H1 (cell line): Measurements from ENCODE around the gene CYP1B1. TPM values are rescaled to one million over a fixed set of nuclear protein-coding genes. Genes with fewer than 3 reads are reported as not detected.

ENCODE experiments used
- CTCF ChIA-PET: fragments of 300-600 bp; sonication (Branson Sonifier 250); formaldehyde crosslinking; loops from one replicate; lab custom pipeline; 2021; ENCODE audit not compliant: partially characterized antibody; lab: Charles Lee
- POLR2A ChIA-PET: fragments of 300-600 bp; sonication (Branson Sonifier 250); formaldehyde crosslinking; loops from one replicate; lab custom pipeline; 2021; ENCODE audit warnings: inconsistent platforms; ENCODE audit not compliant: partially characterized antibody; lab: Charles Lee
- DNase-seq, 2 experiments: peaks; one replicate each; pipeline versions ENCODE4 v3.0.0 to v3.0.0-alpha.2; 2010 to 2022; ENCODE audit warnings: low spot score in 2 of 2, low read depth in 1 of 2, mixed read lengths in 1 of 2
- FAIRE-seq: peaks from 2 replicates; lab custom pipeline; 2011; peaks lifted over from hg19 to GRCh38; lab: Jason Lieb, UNC
- H2AFZ ChIP-seq: 2 replicates; pipeline ENCODE4 v1.8.1; 2012; ENCODE audit warnings: low read length, inconsistent platforms
- H2AK5ac ChIP-seq: 2 replicates; pipeline ENCODE4 v1.6.1; 2013; ENCODE audit warnings: low read depth, low read length
- H2BK120ac ChIP-seq: replicated peaks from 2 replicates; pipeline ENCODE3; 2013; ENCODE audit warnings: low read depth, low read length, inconsistent platforms
- H2BK12ac ChIP-seq: 2 replicates; pipeline ENCODE4 v1.6.1; 2013; ENCODE audit warnings: low read depth, low read length
- H2BK15ac ChIP-seq: 2 replicates; pipeline ENCODE4 v1.6.1; 2013; ENCODE audit warnings: low read length
- H2BK20ac ChIP-seq: 2 replicates; pipeline ENCODE4 v1.6.1; 2013; ENCODE audit warnings: low read length
- H2BK5ac ChIP-seq: 2 replicates; pipeline ENCODE4 v1.6.1; 2013; ENCODE audit warnings: low read depth, low read length
- H3K14ac ChIP-seq: 2 replicates; pipeline ENCODE4 v1.6.1; 2013; ENCODE audit warnings: inconsistent platforms; ENCODE audit not compliant: insufficient read length
- H3K18ac ChIP-seq: 2 replicates; pipeline ENCODE4 v1.6.1; 2013; ENCODE audit warnings: low read length; ENCODE audit errors: extremely low read depth
- H3K23ac ChIP-seq: 2 replicates; pipeline ENCODE4 v1.6.1; 2013; ENCODE audit warnings: inconsistent platforms; ENCODE audit not compliant: insufficient read length
- H3K23me2 ChIP-seq: 2 replicates; pipeline ENCODE4 v1.6.1; 2013; ENCODE audit warnings: low read depth, low read length
- H3K27ac ChIP-seq: 2 replicates; pipeline ENCODE4 v1.6.1; 2011; ENCODE audit warnings: low read depth, low read length, inconsistent platforms
- H3K27me3 ChIP-seq, 4 experiments: replicated peaks in 1 of 4; 1 replicate in 1 of 4; 2 replicates in 3 of 4; pipeline versions ENCODE4 v1.6.1 to v1.8.1; 2011 to 2013; ENCODE audit warnings: low read length in 3 of 4, mild to moderate bottlenecking in 3 of 4, inconsistent platforms in 2 of 4, mixed read lengths in 2 of 4, moderate library complexity in 1 of 4; ENCODE audit not compliant: control insufficient read depth in 3 of 4, insufficient read depth in 3 of 4; ENCODE audit errors: extremely low read depth in 1 of 4
- H3K36me3 ChIP-seq, 4 experiments: 2 replicates each; pipeline versions ENCODE4 v1.6.1 to v1.8.1; 2011 to 2013; ENCODE audit warnings: mild to moderate bottlenecking in 4 of 4, low read length in 3 of 4, moderate library complexity in 2 of 4, control low read depth in 1 of 4, inconsistent platforms in 1 of 4; ENCODE audit not compliant: insufficient read depth in 4 of 4, control insufficient read depth in 2 of 4
- H3K4ac ChIP-seq: replicated peaks from 2 replicates; pipeline ENCODE3; 2013; ENCODE audit warnings: low read length, low read depth, mixed read lengths, inconsistent platforms; ENCODE audit not compliant: insufficient read length
- H3K4me1 ChIP-seq, 4 experiments: replicated peaks in 1 of 4; 1 replicate in 1 of 4; 2 replicates in 3 of 4; pipeline versions ENCODE4 v1.6.1 to v1.8.1; 2011 to 2013; ENCODE audit warnings: low read length in 3 of 4, inconsistent platforms in 2 of 4, mixed read lengths in 1 of 4; ENCODE audit not compliant: insufficient read depth in 4 of 4, control insufficient read depth in 3 of 4
- H3K4me2 ChIP-seq, 2 experiments: 2 replicates each; pipeline versions ENCODE4 v1.6.1 to v1.8.1; 2011 to 2013; ENCODE audit warnings: low read depth in 2 of 2, low read length in 2 of 2, control low read depth in 1 of 2, inconsistent platforms in 1 of 2, mild to moderate bottlenecking in 1 of 2; ENCODE audit not compliant: insufficient read depth in 1 of 2
- H3K4me3 ChIP-seq, 4 experiments: fragments of 200-600, 300-600 bp in 1 of 4; sonication (generic), shearing (Covaris generic), sonication (Bioruptor Twin) in 1 of 4; 2 replicates each; pipeline versions ENCODE4 v1.5.1 to v1.8.1; 2011 to 2016; ENCODE audit warnings: low read length in 4 of 4, low read depth in 3 of 4, control low read depth in 2 of 4, inconsistent platforms in 2 of 4, mild to moderate bottlenecking in 2 of 4, mixed read lengths in 1 of 4, moderate library complexity in 1 of 4; ENCODE audit not compliant: insufficient read depth in 2 of 4; ENCODE audit errors: extremely low read depth in 1 of 4
- H3K56ac ChIP-seq: replicated peaks from 2 replicates; pipeline ENCODE3; 2013; ENCODE audit warnings: low read depth, mild to moderate bottlenecking, mixed read lengths, low read length, inconsistent platforms; ENCODE audit not compliant: insufficient read length
- H3K79me1 ChIP-seq: 2 replicates; pipeline ENCODE4 v1.6.1; 2013; ENCODE audit warnings: low read depth, low read length, control low read depth
- H3K79me2 ChIP-seq, 2 experiments: 2 replicates each; pipeline versions ENCODE4 v1.6.1 to v1.8.1; 2012 to 2013; ENCODE audit warnings: low read length in 2 of 2, mild to moderate bottlenecking in 2 of 2, inconsistent platforms in 1 of 2; ENCODE audit not compliant: insufficient read depth in 2 of 2, control insufficient read depth in 1 of 2
- H3K9ac ChIP-seq, 4 experiments: replicated peaks in 1 of 4; 1 replicate in 1 of 4; 2 replicates in 3 of 4; pipeline versions ENCODE4 v1.6.1 to v1.8.1; 2011 to 2013; ENCODE audit warnings: low read depth in 3 of 4, low read length in 3 of 4, control low read depth in 2 of 4, mild to moderate bottlenecking in 2 of 4, moderate library complexity in 2 of 4, inconsistent platforms in 1 of 4; ENCODE audit errors: extremely low read depth in 1 of 4
- H3K9me3 ChIP-seq, 2 experiments: 2 replicates each; pipeline versions ENCODE4 v1.6.1 to v1.8.1; 2012 to 2013; ENCODE audit warnings: mild to moderate bottlenecking in 2 of 2, moderate library complexity in 2 of 2, control low read depth in 1 of 2, inconsistent platforms in 1 of 2, low read depth in 1 of 2, low read length in 1 of 2, mixed read lengths in 1 of 2; ENCODE audit not compliant: insufficient read depth in 2 of 2
- H4K20me1 ChIP-seq, 2 experiments: replicated peaks in 1 of 2; 2 replicates each; pipeline versions ENCODE3 to v1.8.1; 2011 to 2013; ENCODE audit warnings: inconsistent platforms in 2 of 2, low read length in 2 of 2, mild to moderate bottlenecking in 1 of 2; ENCODE audit not compliant: insufficient read depth in 2 of 2, control insufficient read depth in 1 of 2
- H4K5ac ChIP-seq: 2 replicates; pipeline ENCODE4 v1.6.1; 2013; ENCODE audit warnings: low read length, low read depth, mixed read lengths, inconsistent platforms; ENCODE audit not compliant: insufficient read length
- H4K8ac ChIP-seq: 2 replicates; pipeline ENCODE4 v1.8.0; 2013; ENCODE audit warnings: mild to moderate bottlenecking, moderate library complexity, low read length, inconsistent platforms; ENCODE audit not compliant: insufficient read depth; ENCODE audit errors: extremely low read depth
- H4K91ac ChIP-seq: replicated peaks from 2 replicates; pipeline ENCODE3; 2013; ENCODE audit warnings: low read length, mixed read lengths, inconsistent platforms; ENCODE audit not compliant: insufficient read length
- BCL11A ChIP-seq, 2 experiments: IDR thresholded peaks; one replicate each; pipeline ENCODE4 v1.6.1; 2011; ENCODE audit warnings: low read depth in 2 of 2, low read length in 2 of 2, mild to moderate bottlenecking in 2 of 2
- WGBS, 2 experiments: shearing (Covaris generic) in 1 of 2; methylation state at CpG; one replicate each; pipeline versions ENCODE4 v1.1.6 to v1.1.7; 2013 to 2015; ENCODE audit warnings: low lambda C conversion rate in 2 of 2, mixed read lengths in 2 of 2, inconsistent platforms in 1 of 2, low coverage in 1 of 2, missing lambda C conversion rate in 1 of 2; ENCODE audit not compliant: insufficient replicate concordance in 2 of 2, insufficient coverage in 1 of 2, insufficient read length in 1 of 2; ENCODE audit errors: extremely low coverage in 1 of 2, missing lambda C conversion rate in 1 of 2; 5-methylcytosine and 5-hydroxymethylcytosine counted together
- polyA plus RNA-seq, 7 experiments: library from polyadenylated mRNA; depleted of rRNA in 3 of 7; stranded (reverse) in 5 of 7; unstranded in 2 of 7; fragments of >200 nt in 5 of 7; fragments of 200-250 nt in 2 of 7; gene quantifications; 1 replicate in 5 of 7; 2 replicates in 1 of 7; 4 replicates in 1 of 7; pipeline versions ENCODE4 v1.2.1 to v1.2.3, GENCODE V29; 2011 to 2013; ENCODE audit warnings: missing spikeins in 2 of 7, mixed read lengths in 2 of 7
- total RNA-seq: library from RNA; stranded (reverse); fragmentation: NEBNext Ultra II Directional; extraction: Animal tissue kit (Norgen Biotek cat#: 25700); gene quantifications from 2 replicates; pipeline ENCODE4 v1.2.1, GENCODE V29; 2021

CYP1B1 gene
- total and polyA plus RNA-seq, 2 of the 8 experiments (the other 6 are each of a cell fraction or from before 2014, with no cell fraction given): 1.3 to 5.7 TPM

- DNase-seq (no peak), FAIRE-seq (no peak)
- Histone ChIP-seq H2BK15ac (no peak overlapping the region), H3K56ac (no peak overlapping the region), H3K79me1 (no peaks in the 10 kb centered on the region), H3K23me2 (no peaks in the 10 kb centered on the region), H3K79me2 (no peaks in the 10 kb centered on the region), H3K23ac (no peak overlapping the region), H4K5ac (no peak overlapping the region), H3K4me1 (no peaks in the 10 kb centered on the region; a peak in 1 of 7 replicates), H3K9me3 (no peaks in the 10 kb centered on the region), H2AFZ (peak overlapping the region; percentile 71; the same call in 1 of the 2 replicates), H3K27me3 (no peaks in the 10 kb centered on the region; a peak in 1 of 7 replicates), H2BK120ac (no peak overlapping the region), H2AK5ac (no peak overlapping the region), H4K20me1 (no peaks in the 10 kb centered on the region), H3K4me2 (no peak overlapping the region), H3K27ac (no peak overlapping the region), H3K36me3 (no peaks in the 10 kb centered on the region), H4K91ac (no peak overlapping the region), H4K8ac (no peak overlapping the region), H3K4ac (no peak overlapping the region), H3K14ac (no peak overlapping the region), H3K9ac (no peak overlapping the region), H2BK5ac (no peak overlapping the region), H2BK12ac (no peak overlapping the region), H3K18ac (no peak overlapping the region), H2BK20ac (no peak overlapping the region), H3K4me3 (no peak overlapping the region)
- 93% methylated on average over 4 of the region's 4 CpGs; no CpG with 5 or more reads in 1 of the 2 experiments for WGBS, 2 experiments
- CTCF ChIA-PET: interaction anchor here (1.4 to 1.8 kb wide), 3 partner anchors 9 to 68 kb away, joined by 3 to 6 read pairs (median 5); no protein-coding TSS in a partner anchor
- POLR2A ChIA-PET: no interaction called here
- no peak for TF ChIP-seq BCL11A (IDR thresholded peaks at IDR 0.05; ENCODE audit: low read depth in 2 of 2, low read length in 2 of 2)
Measured at GRCh38 chr2:38045811-38046210, 30.1 kb downstream of the CYP1B1 start.
